Brain pericyte (primary cell): Measurements from ENCODE around the gene TFB1M.
A peak's percentile ranks its signal among the peaks of the same experiment; 100 is the strongest.
"Not testable (repeated sequence)": the region's sequence is repeated elsewhere in the genome, so short reads cannot be mapped to it uniquely, and the experiment has no call there.

Experiments used
- DNase-seq: peaks from one replicate; pipeline ENCODE4 v3.0.0-alpha.2; 2012; ENCODE audit warnings: low read depth, low spot score

The TFB1M gene

DNA sequence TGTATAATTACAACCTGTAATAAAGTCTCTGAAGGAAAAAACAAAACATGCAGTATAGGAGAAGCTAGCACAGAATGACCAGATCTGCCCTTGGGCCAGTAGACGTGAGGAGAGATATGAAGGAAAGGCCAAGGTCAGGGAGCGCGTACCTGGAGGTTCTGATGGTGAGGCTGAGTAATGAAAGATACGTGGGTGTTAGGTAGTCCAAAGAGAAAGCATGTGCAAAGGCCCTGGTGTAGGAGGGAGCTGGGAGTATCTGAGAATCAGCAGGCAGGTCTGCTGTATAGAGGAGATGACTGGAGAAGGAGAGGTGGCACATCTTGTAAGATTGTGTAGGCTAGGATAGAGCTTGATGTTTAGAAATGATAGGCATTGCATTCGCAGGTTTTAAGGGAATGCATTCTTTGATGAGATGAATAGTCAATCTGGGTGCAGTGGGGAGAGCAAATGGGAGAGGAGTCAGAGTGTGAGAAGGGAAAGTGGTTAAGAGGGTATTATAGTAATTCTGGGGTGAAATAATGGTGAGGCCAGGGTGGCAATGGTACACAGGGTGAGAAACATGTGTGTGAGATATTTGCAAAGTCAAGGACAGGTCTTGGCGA is 15.9 kb upstream of the TFB1M start:
- DNase-seq = no peak

DNA sequence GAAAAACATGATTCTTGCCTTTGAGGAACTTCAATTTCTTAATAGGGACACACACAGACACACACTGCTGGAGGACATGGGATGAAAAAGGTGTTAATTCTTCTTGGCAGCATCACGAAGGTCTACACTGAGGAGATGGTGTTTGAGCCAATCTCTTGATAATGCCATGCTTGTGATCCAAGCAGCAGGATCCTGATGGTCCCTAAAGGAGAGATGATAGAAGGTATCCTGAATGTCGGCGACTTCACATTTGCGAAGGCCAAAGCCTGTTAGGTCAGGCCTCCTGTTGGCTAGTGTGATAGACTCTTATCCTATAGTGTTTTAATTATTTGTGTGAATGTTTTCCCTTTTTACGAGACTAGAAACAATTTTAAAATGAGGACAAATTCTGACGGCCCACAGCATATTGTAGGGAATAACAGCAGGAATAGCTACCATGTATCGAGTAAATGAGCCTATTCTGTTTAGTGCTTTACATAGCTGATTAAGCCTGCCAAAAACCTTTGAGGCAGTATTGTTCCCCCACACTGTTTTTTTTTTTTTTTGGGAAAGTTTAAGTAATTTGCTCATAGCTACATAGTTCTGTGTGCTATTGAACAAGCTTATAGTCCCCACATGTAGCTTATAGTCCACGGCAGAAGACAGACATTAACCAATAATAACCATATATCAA is 15.3 kb upstream of the TFB1M start:
- DNase-seq = no peak

GRCh38 chr6:155328539-155329459 is 14.5 kb upstream of the TFB1M start:
- DNase-seq = no peak

DNA sequence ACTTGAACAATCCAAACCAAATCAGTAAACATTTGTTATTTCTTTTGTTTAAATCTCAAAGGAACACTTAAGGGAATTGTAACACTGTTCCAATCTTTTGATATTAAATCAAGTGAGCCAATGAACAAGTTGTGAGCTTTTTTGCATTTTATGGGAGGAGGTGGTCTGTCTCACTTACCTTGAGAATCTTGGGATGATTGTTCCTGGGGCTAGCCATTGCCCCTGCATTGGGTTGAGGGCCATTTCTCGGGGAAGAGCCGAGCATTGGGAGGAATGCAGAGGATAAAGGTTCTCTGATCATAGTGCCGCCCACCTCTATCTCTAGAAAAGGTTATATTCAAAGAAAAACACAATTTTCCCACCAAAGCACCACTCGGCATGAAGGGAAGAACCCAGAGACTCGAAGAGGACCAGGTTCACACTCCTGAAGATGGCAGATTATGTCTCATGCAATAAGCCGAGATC is 13.8 kb upstream of the TFB1M start:
- no peak for DNase-seq

- no peak for DNase-seq
Measured at GRCh38 chr6:155327326-155328073, 13.2 kb upstream of the TFB1M start.

- DNase-seq = no peak
Measured at GRCh38 chr6:155325700-155326516, 11.6 kb upstream of the TFB1M start.

GRCh38 chr6:155324993-155325392 is 10.7 kb upstream of the TFB1M start:
- no peak for DNase-seq

GRCh38 chr6:155324172-155324571 is 9.9 kb upstream of the TFB1M start:
- no peak for DNase-seq

DNA sequence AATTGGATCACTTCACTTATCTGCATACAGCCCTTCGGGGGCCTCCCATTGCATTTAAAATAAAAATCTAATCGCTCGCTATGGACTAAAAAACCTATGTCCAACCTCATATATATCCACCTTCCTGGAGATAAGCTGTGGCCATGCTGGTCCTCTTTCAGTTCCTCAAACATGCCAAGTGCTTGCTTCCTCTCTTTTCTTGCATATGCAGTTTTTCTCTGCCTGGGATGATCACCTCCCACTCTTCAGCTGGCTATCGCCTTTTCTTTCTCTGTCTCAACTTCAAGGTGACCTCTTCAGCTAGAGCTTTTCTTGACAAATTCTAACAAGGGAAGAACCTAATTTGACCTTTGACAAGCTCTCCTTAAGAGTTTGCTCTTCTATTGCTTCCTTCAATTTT is 5.6 kb upstream of the TFB1M start:
- no peak for DNase-seq

GRCh38 chr6:155317186-155317585 is 2.9 kb upstream of the TFB1M start:
- DNase-seq = no peak

DNA sequence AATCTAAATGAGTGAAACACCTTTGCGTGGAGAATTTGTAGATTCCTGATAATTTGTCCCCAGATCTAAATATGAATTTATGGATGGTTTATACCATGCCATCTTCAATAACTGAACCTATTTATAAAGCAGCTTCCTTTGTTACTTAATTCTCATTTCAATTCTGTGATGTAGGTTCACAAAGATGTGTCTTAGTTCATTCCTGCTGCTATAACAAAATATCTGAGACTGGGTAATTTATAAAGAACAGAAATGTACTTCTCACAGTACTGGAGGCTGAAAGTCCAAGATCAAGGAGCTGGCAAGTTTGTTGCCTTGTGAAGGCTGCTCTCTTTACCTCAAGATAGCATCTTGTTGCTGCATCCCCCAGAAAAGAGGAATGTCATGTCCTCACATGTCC is 2.1 kb upstream of the TFB1M start:
- no peak for DNase-seq

GRCh38 chr6:155315516-155315871 is 1.2 kb upstream of the TFB1M start:
- no peak for DNase-seq

GRCh38 chr6:155314773-155315515 is 660 bp upstream of the TFB1M start:
- DNase-seq = peak; percentile 52

DNA sequence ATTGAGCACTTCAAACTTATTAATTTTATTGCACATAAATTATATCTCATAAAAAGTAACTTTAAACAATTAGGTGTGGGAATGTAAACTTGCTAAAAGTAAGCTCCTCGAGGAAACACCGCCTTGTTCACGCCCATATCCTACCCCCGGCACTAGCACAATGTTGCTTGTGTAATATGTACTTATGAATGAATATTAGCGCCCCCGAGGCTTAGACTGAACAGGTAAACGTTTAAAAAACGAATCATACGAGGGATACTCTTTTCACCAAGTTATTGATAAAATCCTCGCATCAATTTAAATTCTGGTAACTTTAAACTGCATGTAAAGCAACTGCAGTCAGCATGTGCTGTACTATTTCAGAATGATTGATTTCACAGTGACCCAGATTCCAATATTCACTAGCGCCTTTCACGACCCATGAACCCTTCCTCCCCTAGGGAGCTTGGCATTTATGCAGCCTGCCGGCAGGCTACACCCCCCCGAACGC is 637 bp downstream of the TFB1M start:
- no peak for DNase-seq

- not testable (repeated sequence) for DNase-seq
Measured at GRCh38 chr6:155312950-155313349, 1.3 kb downstream of the TFB1M start.

GRCh38 chr6:155311583-155311982 is 2.7 kb downstream of the TFB1M start:
- no peak for DNase-seq

GRCh38 chr6:155311086-155311485 is 3.2 kb downstream of the TFB1M start:
- DNase-seq = no peak

DNA sequence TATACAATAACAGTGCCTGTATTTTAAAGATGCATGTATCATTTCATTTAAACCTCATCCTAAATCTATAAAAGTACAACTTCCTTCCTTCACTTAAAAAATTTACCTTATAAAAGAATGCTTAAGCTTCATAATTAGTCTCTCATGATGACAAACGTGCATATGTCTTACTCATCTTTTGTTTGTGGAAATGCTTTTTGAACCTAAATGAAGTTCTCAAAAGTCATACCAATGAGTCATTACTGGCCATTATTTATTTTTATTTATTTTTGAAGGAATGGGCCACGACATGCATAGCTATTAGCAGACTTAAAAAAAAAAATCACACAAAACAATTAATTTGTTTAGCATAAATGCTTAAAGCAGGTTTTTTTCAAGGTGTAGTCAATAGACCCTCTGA is 3.7 kb downstream of the TFB1M start:
- DNase-seq = no peak

- DNase-seq = no peak
Measured at GRCh38 chr6:155309150-155309549, 5.1 kb downstream of the TFB1M start.

GRCh38 chr6:155306958-155307357 is 7.3 kb downstream of the TFB1M start:
- no peak for DNase-seq
